Spleen (tissue), 7 donors: ENCODE data around the gene FUT6.

ENCODE experiments used
- POLR2AphosphoS5 ChIP-seq, 3 donors: sonication (generic); formaldehyde crosslinking; IDR thresholded peaks; one replicate each; pipeline ENCODE4 v1.5.1; 2017; ENCODE audit warnings: antibody characterized with exemption in 3 of 3
- TF ChIP-seq, protein P1 (sequence below), 11 experiments: fragments of 200-600 bp in 7 of 11; fragments of 450-650 bp in 4 of 11; sonication (generic) in 4 of 11; IDR thresholded peaks in 8 of 11; conservative IDR thresholded peaks in 3 of 11; 1 replicate in 7 of 11; 2 replicates in 4 of 11; pipeline versions ENCODE4 v1.4.0 to v1.8.0; 2016 to 2021; ENCODE audit warnings: antibody characterized with exemption in 11 of 11, inconsistent platforms in 4 of 11, mild to moderate bottlenecking in 1 of 11
- donor health status: DM: no; HTN: no; CAD: no; lungs with moderate emphysema.
- donor health status: DM: no; HTN: no; CAD: no.
- donor health status: DM: no; HTN: no; CAD: no.

DNA sequence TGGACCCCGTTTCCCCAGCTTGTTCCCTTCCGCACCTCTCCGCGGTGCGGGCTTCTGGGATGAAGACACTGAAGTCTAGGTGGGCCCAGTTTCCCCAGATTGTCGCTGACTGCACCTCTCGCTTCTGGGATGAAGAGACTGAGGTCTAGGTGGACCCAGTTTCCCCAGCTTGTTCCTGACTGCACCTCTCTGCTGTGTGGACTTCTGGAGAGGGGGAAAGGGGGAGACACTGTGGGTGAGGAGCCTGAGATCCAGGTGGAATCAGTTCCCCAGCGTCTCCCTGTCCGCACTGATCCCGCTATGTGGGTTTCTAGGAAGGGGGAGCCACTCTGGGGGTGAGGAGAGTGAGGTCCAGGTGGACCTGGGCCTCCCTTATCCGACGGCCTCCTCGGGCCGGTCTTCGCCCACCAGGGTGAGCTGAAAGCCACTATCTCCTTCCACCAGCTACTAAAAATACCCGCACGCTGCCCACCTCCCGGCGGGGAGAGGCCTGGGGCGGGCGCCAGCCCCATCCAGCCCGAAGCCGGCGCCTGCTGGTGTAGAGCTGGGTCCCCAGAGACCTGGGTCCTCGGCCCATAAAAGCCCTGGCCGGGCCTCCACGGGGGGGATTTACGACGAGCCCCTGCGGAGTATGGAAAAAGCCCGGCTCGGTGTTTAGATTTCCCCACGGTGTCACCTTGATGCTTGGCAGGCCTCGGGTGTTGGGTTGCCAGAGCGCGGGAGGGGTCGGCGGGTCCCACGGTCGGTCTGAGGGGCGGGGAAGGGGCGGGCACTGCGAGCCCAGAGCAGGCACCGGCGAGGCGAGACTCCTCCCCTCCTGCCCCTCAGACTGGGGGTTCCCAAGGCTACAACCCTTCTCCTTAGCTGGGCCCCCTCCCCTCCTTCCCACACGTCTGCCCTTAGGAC lies 10.6 kb downstream of the FUT6 start:
- no peak for TF ChIP-seq POLR2AphosphoS5 (IDR thresholded peaks at IDR 0.05)
- TF ChIP-seq, protein P1, sequence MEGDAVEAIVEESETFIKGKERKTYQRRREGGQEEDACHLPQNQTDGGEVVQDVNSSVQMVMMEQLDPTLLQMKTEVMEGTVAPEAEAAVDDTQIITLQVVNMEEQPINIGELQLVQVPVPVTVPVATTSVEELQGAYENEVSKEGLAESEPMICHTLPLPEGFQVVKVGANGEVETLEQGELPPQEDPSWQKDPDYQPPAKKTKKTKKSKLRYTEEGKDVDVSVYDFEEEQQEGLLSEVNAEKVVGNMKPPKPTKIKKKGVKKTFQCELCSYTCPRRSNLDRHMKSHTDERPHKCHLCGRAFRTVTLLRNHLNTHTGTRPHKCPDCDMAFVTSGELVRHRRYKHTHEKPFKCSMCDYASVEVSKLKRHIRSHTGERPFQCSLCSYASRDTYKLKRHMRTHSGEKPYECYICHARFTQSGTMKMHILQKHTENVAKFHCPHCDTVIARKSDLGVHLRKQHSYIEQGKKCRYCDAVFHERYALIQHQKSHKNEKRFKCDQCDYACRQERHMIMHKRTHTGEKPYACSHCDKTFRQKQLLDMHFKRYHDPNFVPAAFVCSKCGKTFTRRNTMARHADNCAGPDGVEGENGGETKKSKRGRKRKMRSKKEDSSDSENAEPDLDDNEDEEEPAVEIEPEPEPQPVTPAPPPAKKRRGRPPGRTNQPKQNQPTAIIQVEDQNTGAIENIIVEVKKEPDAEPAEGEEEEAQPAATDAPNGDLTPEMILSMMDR (IDR thresholded peaks at IDR 0.05 in 8 of 11, conservative IDR thresholded peaks at IDR 0.05 in 3 of 11), result no peak
